ENCODE data around the gene GCKR.
A peak's percentile ranks its signal among the peaks of the same experiment; 100 is the strongest.
"Not testable (repeated sequence)": the region's sequence is repeated elsewhere in the genome, so short reads cannot be mapped to it uniquely, and the experiment has no call there.

The GCKR gene

DNA sequence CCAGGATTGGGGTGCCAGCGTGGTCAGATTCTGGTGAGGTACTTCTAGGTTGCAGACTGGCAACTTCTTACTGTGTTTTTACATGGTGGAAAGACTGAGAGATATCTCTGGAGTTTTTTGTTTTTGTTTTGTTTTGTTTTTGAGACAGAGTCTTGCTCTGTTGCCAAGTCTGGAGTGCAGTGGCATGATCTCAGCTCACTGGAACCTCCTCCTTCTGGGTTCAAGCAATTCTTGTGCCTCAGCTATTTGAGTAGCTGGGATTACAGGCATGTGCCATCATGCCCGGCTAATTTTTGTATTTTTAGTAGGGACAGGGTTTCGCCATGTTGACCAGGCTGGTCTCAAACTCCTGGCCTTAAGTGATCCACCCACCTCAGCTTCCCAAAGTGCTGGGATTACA lies 57.8 kb downstream of the GCKR start:
- H3K14ac ChIP-seq (ENCODE audit: low read length in 2 of 2); H4K8ac ChIP-seq (ENCODE audit: low read length); H3K36me3 ChIP-seq (ENCODE audit: control insufficient read depth in 1 of 2, insufficient read depth in 2 of 2, low read depth in 1 of 2, low read length in 2 of 2); H3K4me3 ChIP-seq (ENCODE audit: insufficient read depth in 1 of 2, low read depth in 1 of 2, low read length in 2 of 2); H3K79me1 ChIP-seq (replicated peaks; ENCODE audit: low read length, poor library complexity, severe bottlenecking); H2AK5ac ChIP-seq (ENCODE audit: low read length, severe bottlenecking); H3K23ac ChIP-seq (ENCODE audit: low read length in 2 of 2); H2BK12ac ChIP-seq (ENCODE audit: low read length in 2 of 2); H2BK15ac ChIP-seq (ENCODE audit: low read depth, poor library complexity, severe bottlenecking); H3K9me3 ChIP-seq (ENCODE audit: control insufficient read depth, low read length); H3K18ac ChIP-seq (ENCODE audit: low read depth in 1 of 2, low read length in 2 of 2); H4K91ac ChIP-seq (ENCODE audit: low read length); H3K4me2 ChIP-seq (ENCODE audit: low read length, poor library complexity, severe bottlenecking); H2AFZ ChIP-seq (ENCODE audit: low read depth, low read length); H3K4ac ChIP-seq (ENCODE audit: low read depth in 1 of 2, low read length in 2 of 2); H3K9ac ChIP-seq (ENCODE audit: low read length); H3K27ac ChIP-seq (ENCODE audit: low read length, poor library complexity, severe bottlenecking); H2BK120ac ChIP-seq (ENCODE audit: low read depth, low read length); H3K27me3 ChIP-seq (ENCODE audit: control insufficient read depth in 1 of 2, insufficient read depth in 1 of 2, low read length in 2 of 2); H3K4me1 ChIP-seq (ENCODE audit: control insufficient read depth, insufficient read depth, low read depth, low read length); H2BK5ac ChIP-seq (ENCODE audit: low read depth, low read length, poor library complexity, severe bottlenecking): not testable (repeated sequence)
- peak; percentile 2 for DNase-seq
- WGBS, result 65% methylated on average over 3 of the region's 3 CpGs

DNA sequence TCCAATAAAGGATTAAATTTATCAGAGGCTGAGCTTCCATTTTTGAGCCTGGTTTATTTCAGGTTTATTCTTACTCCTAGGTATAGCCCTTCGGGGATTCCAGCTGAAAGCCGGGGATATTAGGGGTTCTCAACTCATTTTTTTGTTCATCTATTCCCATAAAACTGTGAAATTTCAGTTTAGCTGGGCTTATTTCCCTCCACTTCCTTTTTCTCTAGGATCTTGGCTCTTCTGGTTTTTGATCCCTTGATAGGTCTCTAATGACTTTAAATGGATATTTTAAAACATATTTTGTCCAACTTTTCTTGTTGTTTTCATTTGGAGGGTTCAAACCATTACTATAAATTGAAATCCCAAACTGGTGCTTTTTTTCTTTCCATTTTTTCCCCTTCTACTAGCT lies 62.6 kb downstream of the GCKR start:
- no peak overlapping the region for H2BK15ac ChIP-seq (ENCODE audit: low read depth, poor library complexity, severe bottlenecking)
- WGBS, result 88% methylated on average over 2 of the region's 2 CpGs

DNA sequence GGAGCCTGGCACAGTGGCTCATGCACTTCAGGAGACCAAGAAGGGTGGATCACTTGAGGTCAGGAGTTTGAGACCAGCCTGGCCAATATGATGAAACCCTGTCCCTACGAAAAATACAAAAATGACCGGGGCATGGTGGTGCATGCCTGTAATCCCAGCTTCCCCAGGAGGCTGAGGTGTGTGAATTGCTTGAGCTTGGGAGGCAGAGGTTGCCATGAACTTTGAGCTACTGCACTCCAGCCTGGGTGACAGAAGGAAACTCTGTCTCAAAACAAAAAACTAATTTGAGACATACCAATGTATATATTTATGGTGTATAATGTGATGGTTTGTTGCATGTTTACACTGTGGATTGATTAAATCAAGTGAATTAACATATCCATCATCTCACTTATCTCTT lies 64.4 kb downstream of the GCKR start:
- no peaks in the 10 kb centered on the region for H3K9me3 ChIP-seq (ENCODE audit: control insufficient read depth, low read length)
- H2AFZ ChIP-seq (ENCODE audit: low read depth, low read length), result no peak overlapping the region
- H4K8ac ChIP-seq (ENCODE audit: low read length), result no peak overlapping the region
- no peak overlapping the region for H2BK15ac ChIP-seq (ENCODE audit: low read depth, poor library complexity, severe bottlenecking)
- no peaks in the 10 kb centered on the region for H3K27me3 ChIP-seq (ENCODE audit: control insufficient read depth in 1 of 2, insufficient read depth in 1 of 2, low read length in 2 of 2)
- no peak overlapping the region for H3K27ac ChIP-seq (ENCODE audit: low read length, poor library complexity, severe bottlenecking)
- H3K14ac ChIP-seq (ENCODE audit: low read length in 2 of 2), result no peak overlapping the region
- no peak overlapping the region for H2BK120ac ChIP-seq (ENCODE audit: low read depth, low read length)
- H3K23ac ChIP-seq (ENCODE audit: low read length in 2 of 2), result no peak overlapping the region
- no peak overlapping the region for H4K91ac ChIP-seq (ENCODE audit: low read length)
- no peak overlapping the region for H3K18ac ChIP-seq (ENCODE audit: low read depth in 1 of 2, low read length in 2 of 2)
- H3K4me2 ChIP-seq (ENCODE audit: low read length, poor library complexity, severe bottlenecking), result no peak overlapping the region
- DNase-seq, result no peak
- H3K36me3 ChIP-seq (ENCODE audit: control insufficient read depth in 1 of 2, insufficient read depth in 2 of 2, low read depth in 1 of 2, low read length in 2 of 2), result no peaks in the 10 kb centered on the region
- no peaks in the 10 kb centered on the region for H3K79me1 ChIP-seq (replicated peaks; ENCODE audit: low read length, poor library complexity, severe bottlenecking)
- WGBS, result 91% methylated on average over 2 of the region's 2 CpGs
- H3K4me1 ChIP-seq (ENCODE audit: control insufficient read depth, insufficient read depth, low read depth, low read length), result no peaks in the 10 kb centered on the region
- no peak overlapping the region for H3K4me3 ChIP-seq (ENCODE audit: insufficient read depth in 1 of 2, low read depth in 1 of 2, low read length in 2 of 2)
- no peak overlapping the region for H2BK5ac ChIP-seq (ENCODE audit: low read depth, low read length, poor library complexity, severe bottlenecking)
- no peak overlapping the region for H2BK12ac ChIP-seq (ENCODE audit: low read length in 2 of 2)
- H3K4ac ChIP-seq (ENCODE audit: low read depth in 1 of 2, low read length in 2 of 2), result no peak overlapping the region
- H2AK5ac ChIP-seq (ENCODE audit: low read length, severe bottlenecking), result no peak overlapping the region
- H3K9ac ChIP-seq (ENCODE audit: low read length), result no peak overlapping the region

More for the DNA sequence above, 62.6 kb downstream of the GCKR start:
- H3K23ac ChIP-seq (ENCODE audit: low read length in 2 of 2), result no peak overlapping the region
- H3K79me1 ChIP-seq (replicated peaks; ENCODE audit: low read length, poor library complexity, severe bottlenecking), result no peaks in the 10 kb centered on the region
- H3K9ac ChIP-seq (ENCODE audit: low read length), result no peak overlapping the region
- DNase-seq, result no peak
- no peak overlapping the region for H2BK12ac ChIP-seq (ENCODE audit: low read length in 2 of 2)
- no peak overlapping the region for H3K14ac ChIP-seq (ENCODE audit: low read length in 2 of 2)
- no peaks in the 10 kb centered on the region for H3K9me3 ChIP-seq (ENCODE audit: control insufficient read depth, low read length)
- no peak overlapping the region for H3K4me3 ChIP-seq (ENCODE audit: insufficient read depth in 1 of 2, low read depth in 1 of 2, low read length in 2 of 2)
- no peak overlapping the region for H4K8ac ChIP-seq (ENCODE audit: low read length)
- H2BK5ac ChIP-seq (ENCODE audit: low read depth, low read length, poor library complexity, severe bottlenecking), result no peak overlapping the region
- H3K27ac ChIP-seq (ENCODE audit: low read length, poor library complexity, severe bottlenecking), result no peak overlapping the region
- H4K91ac ChIP-seq (ENCODE audit: low read length), result no peak overlapping the region
- no peak overlapping the region for H3K4me2 ChIP-seq (ENCODE audit: low read length, poor library complexity, severe bottlenecking)
- H3K4ac ChIP-seq (ENCODE audit: low read depth in 1 of 2, low read length in 2 of 2), result no peak overlapping the region
- H2AFZ ChIP-seq (ENCODE audit: low read depth, low read length), result no peak overlapping the region
- H3K18ac ChIP-seq (ENCODE audit: low read depth in 1 of 2, low read length in 2 of 2), result no peak overlapping the region
- no peaks in the 10 kb centered on the region for H3K27me3 ChIP-seq (ENCODE audit: control insufficient read depth in 1 of 2, insufficient read depth in 1 of 2, low read length in 2 of 2)
- no peaks in the 10 kb centered on the region for H3K4me1 ChIP-seq (ENCODE audit: control insufficient read depth, insufficient read depth, low read depth, low read length)
- no peak overlapping the region for H2AK5ac ChIP-seq (ENCODE audit: low read length, severe bottlenecking)
- H2BK120ac ChIP-seq (ENCODE audit: low read depth, low read length), result no peak overlapping the region
- no peaks in the 10 kb centered on the region for H3K36me3 ChIP-seq (ENCODE audit: control insufficient read depth in 1 of 2, insufficient read depth in 2 of 2, low read depth in 1 of 2, low read length in 2 of 2)

DNA sequence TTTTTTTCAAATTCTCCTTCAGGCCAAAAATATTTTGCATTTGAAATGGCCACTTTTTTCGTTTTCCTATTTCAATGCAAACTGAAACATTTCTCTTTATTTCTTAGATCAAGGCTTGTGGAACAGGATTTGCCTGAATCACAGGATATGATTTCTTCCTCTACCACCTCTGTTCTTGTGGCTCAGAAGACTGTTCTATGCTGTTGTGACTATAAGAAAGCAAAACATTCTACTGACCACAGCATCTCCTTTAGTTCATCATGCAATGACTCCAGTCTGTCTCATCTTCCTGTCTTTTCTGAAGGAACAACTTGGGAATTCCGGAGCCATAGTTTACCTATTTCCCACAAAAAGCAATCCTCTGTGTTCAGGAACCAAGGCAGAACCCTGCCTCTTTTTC lies 70.0 kb downstream of the GCKR start:
- Histone ChIP-seq H3K36me3 (ENCODE audit: control insufficient read depth in 1 of 2, insufficient read depth in 2 of 2, low read depth in 1 of 2, low read length in 2 of 2) (no peaks in the 10 kb centered on the region), H3K14ac (ENCODE audit: low read length in 2 of 2) (no peak overlapping the region), H3K27me3 (ENCODE audit: control insufficient read depth in 1 of 2, insufficient read depth in 1 of 2, low read length in 2 of 2) (peaks cover 0 to 10% of the 10 kb centered on the region in 2 experiments), H2BK120ac (ENCODE audit: low read depth, low read length) (no peak overlapping the region), H3K4me2 (ENCODE audit: low read length, poor library complexity, severe bottlenecking) (no peak overlapping the region), H3K18ac (ENCODE audit: low read depth in 1 of 2, low read length in 2 of 2) (no peak overlapping the region), H2BK15ac (ENCODE audit: low read depth, poor library complexity, severe bottlenecking) (no peak overlapping the region), H2AFZ (ENCODE audit: low read depth, low read length) (no peak overlapping the region), H3K4ac (ENCODE audit: low read depth in 1 of 2, low read length in 2 of 2) (no peak overlapping the region), H3K9ac (ENCODE audit: low read length) (peak overlapping the region; percentile 67), H3K27ac (ENCODE audit: low read length, poor library complexity, severe bottlenecking) (peak overlapping the region; percentile 27), H3K4me3 (ENCODE audit: insufficient read depth in 1 of 2, low read depth in 1 of 2, low read length in 2 of 2) (no peak overlapping the region), H2BK5ac (ENCODE audit: low read depth, low read length, poor library complexity, severe bottlenecking) (no peak overlapping the region), H3K23ac (ENCODE audit: low read length in 2 of 2) (no peak overlapping the region), H2BK12ac (ENCODE audit: low read length in 2 of 2) (no peak overlapping the region), H3K9me3 (ENCODE audit: control insufficient read depth, low read length) (no peaks in the 10 kb centered on the region), H4K8ac (ENCODE audit: low read length) (no peak overlapping the region), H3K4me1 (ENCODE audit: control insufficient read depth, insufficient read depth, low read depth, low read length) (no peaks in the 10 kb centered on the region), H2AK5ac (ENCODE audit: low read length, severe bottlenecking) (no peak overlapping the region), H3K79me1 (replicated peaks; ENCODE audit: low read length, poor library complexity, severe bottlenecking) (no peaks in the 10 kb centered on the region), H4K91ac (ENCODE audit: low read length) (no peak overlapping the region)
- DNase-seq, result no peak
- 39% methylated on average over 2 of the region's 2 CpGs for WGBS
